ENCODE data around the gene PLOD1. TPM values are rescaled to one million over a fixed set of nuclear protein-coding genes. Genes with fewer than 3 reads are reported as not detected.
"Not testable (repeated sequence)": the region's sequence is repeated elsewhere in the genome, so short reads cannot be mapped to it uniquely, and the experiment has no call there.

PLOD1 gene
- total RNA-seq, 1 donor from 2014 or later, result 52.6 TPM

- intact Hi-C loops (cut with DNase I), result no loop called here
- DNase-seq (ENCODE audit: low spot score), result no peak
These were observed 3.7 kb upstream of the PLOD1 start for GRCh38 chr1:11930571-11931445.

DNA sequence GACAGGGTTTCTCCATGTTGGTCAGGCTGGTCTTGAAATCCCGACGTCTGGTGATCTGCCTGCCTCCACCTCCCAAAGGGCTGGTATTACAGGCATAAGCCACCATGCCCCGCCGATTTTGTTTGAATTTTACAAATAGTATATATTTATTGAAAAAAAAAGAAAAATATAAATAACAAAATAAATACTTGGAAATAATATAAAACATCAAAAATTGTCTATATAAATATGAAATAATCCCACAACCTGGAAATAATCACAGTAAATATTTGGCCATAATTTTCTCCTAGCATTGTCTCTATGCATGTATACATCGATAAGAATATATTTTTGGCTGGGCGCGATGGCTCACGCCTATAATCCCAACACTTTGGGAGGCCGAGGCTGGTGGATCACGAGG is 2.7 kb upstream of the PLOD1 start:
- DNase-seq (ENCODE audit: low spot score), result no peak
- intact Hi-C loops (cut with DNase I), result no loop called here

GRCh38 chr1:11935057-11935412 is 518 bp downstream of the PLOD1 start:
- DNase-seq (ENCODE audit: low spot score), result no peak
- intact Hi-C loops (cut with DNase I), result loop anchor here (5.0 kb wide), 1 partner anchor 42 kb away; no protein-coding TSS in a partner anchor

DNA sequence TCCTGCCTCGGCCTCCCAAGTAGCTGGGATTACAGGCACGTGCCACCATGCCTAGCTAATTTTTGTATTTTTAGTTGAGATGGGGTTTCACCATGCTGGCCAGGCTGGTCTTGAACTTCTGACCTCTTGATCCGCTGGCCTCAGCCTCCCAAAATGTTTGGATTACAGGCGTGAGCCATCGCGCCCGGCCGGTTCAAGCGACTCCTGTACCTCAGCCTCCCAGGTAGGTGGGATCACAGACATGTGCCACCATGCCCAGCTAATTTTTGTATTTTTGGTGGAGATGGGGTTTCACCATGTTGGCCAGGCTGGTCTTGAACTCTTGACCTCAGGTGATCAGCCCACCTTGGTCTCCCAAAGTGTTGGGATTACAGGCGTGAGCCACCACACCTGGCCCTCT is 1.2 kb downstream of the PLOD1 start:
- intact Hi-C loops (cut with DNase I), result loop anchor here (5.0 kb wide), 1 partner anchor 42 kb away; no protein-coding TSS in a partner anchor
- DNase-seq (ENCODE audit: low spot score), result not testable (repeated sequence)

GRCh38 chr1:11938722-11939526 is 4.4 kb downstream of the PLOD1 start:
- intact Hi-C loops (cut with DNase I), result loop anchor here (5.0 kb wide), 1 partner anchor 38 kb away; no protein-coding TSS in a partner anchor
- DNase-seq (ENCODE audit: low spot score), result no peak

GRCh38 chr1:11939794-11940193 is 5.3 kb downstream of the PLOD1 start:
- intact Hi-C loops (cut with DNase I), result loop anchor here (5.0 kb wide), 1 partner anchor 38 kb away; no protein-coding TSS in a partner anchor
- DNase-seq (ENCODE audit: low spot score), result not testable (repeated sequence)

DNA sequence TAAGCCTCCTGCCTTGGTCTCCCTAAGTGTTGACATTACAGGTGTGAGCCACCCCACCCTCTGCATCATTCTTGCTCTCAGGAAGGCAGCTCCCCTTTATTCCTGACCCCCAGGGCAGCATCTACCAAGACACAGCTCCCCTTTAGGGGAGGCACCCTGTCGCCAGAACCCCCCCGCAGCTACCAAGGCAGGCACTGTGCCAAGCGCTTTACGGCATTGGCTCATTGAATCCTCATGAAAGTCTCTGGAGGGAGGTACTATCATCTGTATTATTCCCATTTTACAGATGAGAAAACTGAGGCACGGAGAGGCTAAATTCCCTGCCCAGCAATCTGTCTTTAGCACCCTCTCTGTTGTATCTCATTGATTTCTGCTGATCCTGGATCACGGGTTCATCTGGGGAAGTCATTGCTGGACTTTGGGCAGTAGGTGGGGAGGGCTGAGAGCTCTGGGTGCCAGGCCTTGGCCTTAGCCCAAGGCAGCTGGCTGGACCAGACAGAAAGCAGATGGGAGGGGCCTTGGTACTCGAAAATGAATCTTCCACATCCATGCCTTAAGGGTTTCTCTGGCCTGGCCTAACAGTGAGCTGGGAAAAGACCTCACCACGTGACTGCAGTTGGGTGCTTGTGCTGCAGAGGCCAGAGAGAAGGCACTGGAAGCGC is 5.9 kb downstream of the PLOD1 start:
- no peak for DNase-seq (ENCODE audit: low spot score)
- intact Hi-C loops (cut with DNase I), result no loop called here

DNA sequence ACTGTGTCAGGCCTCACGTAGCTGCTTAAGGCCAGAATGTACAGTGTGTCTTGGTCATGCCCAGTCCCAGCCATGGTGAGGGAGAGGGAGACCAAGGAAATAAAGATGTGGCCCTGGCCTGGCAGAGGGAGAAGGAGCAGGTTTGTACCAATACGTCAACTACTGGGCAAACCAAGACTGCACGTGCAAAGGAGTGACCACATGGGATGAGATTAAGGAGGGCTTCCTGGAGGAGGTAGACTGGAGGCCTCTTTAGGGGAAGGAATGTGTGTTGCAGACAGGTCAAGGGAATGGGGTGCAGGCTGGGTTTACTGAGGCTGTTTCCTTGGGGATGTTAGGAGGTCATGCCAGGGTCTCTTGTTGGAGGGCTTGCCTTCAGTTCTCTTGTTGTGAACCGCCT is 7.8 kb downstream of the PLOD1 start:
- no peak for DNase-seq (ENCODE audit: low spot score)
- intact Hi-C loops (cut with DNase I), result no loop called here

GRCh38 chr1:11943619-11944018 is 9.1 kb downstream of the PLOD1 start:
- intact Hi-C loops (cut with DNase I), result no loop called here
- no peak for DNase-seq (ENCODE audit: low spot score)

DNA sequence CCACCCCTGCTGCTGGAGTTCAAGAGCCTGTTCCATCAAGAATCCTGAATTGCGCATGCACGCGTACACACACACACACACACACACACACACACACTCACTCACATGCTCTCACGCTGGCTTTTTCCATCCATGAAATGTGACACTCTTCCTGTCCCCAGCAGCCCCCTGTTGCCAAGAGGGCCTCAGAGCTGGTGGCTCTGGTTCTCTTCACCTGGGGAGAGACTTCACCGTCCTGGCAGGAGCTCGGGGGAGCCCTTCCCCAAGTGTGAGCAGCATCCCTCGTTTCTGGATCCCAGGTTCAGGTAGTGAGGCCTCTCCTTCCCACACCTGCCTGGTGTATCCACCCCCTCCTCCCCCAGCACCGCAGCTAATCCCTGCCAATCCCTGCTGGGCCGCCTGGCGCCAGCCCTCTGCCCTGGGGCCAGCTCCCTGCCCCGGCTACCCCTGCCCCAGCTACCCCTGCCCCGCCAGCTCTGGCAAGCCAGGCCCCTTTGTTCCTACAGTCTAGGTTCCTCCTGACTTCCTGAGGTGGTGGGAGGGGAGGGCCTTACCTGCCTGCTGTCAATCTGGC is 9.9 kb downstream of the PLOD1 start:
- no peak for DNase-seq (ENCODE audit: low spot score)
- intact Hi-C loops (cut with DNase I), result no loop called here

- intact Hi-C loops (cut with DNase I), result no loop called here
- no peak for DNase-seq (ENCODE audit: low spot score)
These were observed 12.1 kb downstream of the PLOD1 start for GRCh38 chr1:11946647-11947046.

GRCh38 chr1:11948822-11949458 is 14.4 kb downstream of the PLOD1 start:
- intact Hi-C loops (cut with DNase I), result no loop called here
- no peak for DNase-seq (ENCODE audit: low spot score)

- intact Hi-C loops (cut with DNase I), result no loop called here
- DNase-seq (ENCODE audit: low spot score), result no peak
These were observed 17.4 kb downstream of the PLOD1 start for GRCh38 chr1:11951901-11952300.

DNA sequence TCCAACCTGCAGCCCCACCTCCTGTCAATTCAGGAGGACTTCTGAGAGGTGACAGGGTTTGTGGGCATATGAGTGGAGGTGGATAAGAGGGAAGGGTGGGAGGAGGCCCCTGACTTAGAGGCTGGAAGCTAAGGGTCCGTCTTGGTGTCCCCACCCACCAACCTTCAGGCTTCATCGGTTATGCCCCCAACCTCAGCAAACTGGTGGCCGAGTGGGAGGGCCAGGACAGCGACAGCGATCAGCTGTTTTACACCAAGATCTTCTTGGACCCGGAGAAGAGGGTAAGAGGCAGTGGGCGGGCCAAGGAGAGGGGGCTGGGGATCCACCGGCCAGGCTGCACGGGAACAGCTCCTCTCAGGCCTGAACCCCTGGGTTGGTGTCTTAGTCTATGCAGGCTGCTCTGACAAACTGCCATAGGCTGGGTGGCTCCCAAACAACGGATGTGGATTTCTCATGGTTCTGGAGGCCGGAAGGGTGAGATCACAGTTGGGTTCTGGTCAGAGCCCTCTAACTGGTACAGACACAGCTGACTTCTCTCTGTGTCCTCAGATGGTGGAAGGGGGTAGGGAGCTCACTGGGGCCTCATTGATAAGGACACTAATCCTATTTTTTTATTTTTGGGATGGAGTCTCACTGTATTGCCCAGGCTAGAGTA is 18.1 kb downstream of the PLOD1 start:
- DNase-seq (ENCODE audit: low spot score), result no peak
- intact Hi-C loops (cut with DNase I), result no loop called here

- DNase-seq (ENCODE audit: low spot score), result peak; percentile 83
These were observed 20.7 kb downstream of the PLOD1 start for GRCh38 chr1:11955221-11955620.

GRCh38 chr1:11957398-11957797 is 22.9 kb downstream of the PLOD1 start:
- DNase-seq (ENCODE audit: low spot score), result no peak
- intact Hi-C loops (cut with DNase I), result no loop called here

More at GRCh38 chr1:11955221-11955620, 20.7 kb downstream of the PLOD1 start:
- intact Hi-C loops (cut with DNase I), result no loop called here

DNA sequence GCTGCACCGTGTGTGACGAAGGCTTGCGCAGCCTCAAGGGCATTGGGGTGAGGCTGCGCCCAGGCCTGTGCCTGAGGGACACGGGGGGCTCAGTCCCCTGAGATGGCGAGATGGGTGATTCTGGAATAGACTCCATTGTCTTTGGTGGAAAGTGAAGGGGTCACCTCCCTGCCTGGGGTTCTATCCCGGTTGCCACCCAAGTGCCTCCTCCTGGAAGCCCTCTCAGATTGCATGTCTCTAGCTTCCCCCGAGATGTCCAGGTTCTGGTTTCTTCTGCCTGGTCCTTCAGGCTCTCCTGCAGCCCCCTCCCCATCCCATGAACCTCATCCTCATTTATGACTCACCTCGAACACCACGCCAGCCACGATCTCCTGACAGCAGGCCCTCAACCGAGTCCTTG is 23.4 kb downstream of the PLOD1 start:
- intact Hi-C loops (cut with DNase I), result no loop called here
- no peak for DNase-seq (ENCODE audit: low spot score)

DNA sequence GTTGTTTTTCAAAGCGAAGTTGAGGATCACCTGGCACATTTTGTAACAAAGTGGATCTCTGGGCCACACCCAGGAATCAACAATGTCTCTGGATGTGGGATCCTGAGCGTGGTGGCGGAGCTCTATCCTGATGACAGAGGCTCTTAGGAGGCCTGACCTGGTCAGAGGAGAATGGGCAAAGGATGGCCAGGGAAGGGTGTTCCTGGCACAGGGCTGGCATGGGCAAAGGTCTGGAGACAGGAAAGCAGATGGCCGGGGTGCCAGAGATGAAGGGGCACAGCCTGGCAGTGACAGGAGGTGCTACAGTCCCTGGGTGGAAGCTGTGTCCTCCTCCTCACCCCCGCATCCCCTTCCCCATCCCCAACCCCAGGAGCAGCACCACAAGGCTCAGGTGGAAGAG is 25.8 kb downstream of the PLOD1 start:
- no peak for DNase-seq (ENCODE audit: low spot score)
- intact Hi-C loops (cut with DNase I), result no loop called here

DNA sequence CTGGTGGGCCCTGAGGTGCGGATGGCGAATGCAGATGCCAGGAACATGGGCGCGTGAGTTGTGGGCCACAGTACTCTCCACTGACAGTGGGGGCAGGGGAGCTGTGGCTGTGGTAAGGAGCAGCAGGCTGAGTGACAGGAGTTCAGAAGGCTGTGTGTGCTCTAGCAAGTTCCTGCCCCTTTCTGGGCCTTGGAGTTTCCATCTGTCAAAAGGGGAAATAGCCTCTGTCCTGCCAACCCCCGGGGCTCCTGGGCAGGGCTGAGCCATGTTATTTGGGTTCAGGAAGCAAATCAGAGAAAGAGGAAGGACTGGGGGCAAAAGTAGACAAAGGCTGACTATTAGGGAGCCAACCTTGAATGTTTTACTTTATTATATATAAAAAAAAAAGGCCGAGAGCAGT is 26.2 kb downstream of the PLOD1 start:
- DNase-seq (ENCODE audit: low spot score), result no peak
- intact Hi-C loops (cut with DNase I), result no loop called here

Measured in cardiac septum (tissue), 1 donor.